NOMO-1 (cell line): ENCODE measurements around the gene DLL3.

Experiments
- DNase-seq, 2 experiments: peaks; one replicate each; lab custom pipeline; 2025; ENCODE audit not compliant: unreplicated experiment in 2 of 2; lab: John Stamatoyannopoulos, UW

Gene DLL3

DNA sequence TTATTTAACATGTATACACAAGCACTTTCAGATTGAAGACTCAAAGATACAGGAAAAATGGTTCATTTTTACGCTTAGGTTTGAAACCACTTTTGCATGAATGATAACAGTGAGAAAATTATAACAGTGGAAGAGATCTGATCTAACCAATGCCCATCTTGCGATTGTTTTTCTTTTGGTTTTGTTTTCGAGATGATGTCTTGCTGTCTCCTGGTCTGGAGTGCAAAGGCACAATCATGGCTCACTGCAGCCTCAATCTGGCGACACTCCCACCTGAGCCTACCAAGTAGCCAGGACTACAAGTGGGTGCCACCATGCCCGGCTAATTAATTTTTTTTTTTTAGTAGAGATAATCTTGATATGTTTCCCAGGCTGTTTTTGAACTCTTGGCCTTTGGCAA lies 51.5 kb downstream of the DLL3 start:
- DNase-seq: no peak

- no peak for DNase-seq
These were observed 54.4 kb downstream of the DLL3 start for GRCh38 chr19:39553082-39553652.

- no peak for DNase-seq
These were observed 56.1 kb downstream of the DLL3 start for GRCh38 chr19:39554701-39555311.

DNA sequence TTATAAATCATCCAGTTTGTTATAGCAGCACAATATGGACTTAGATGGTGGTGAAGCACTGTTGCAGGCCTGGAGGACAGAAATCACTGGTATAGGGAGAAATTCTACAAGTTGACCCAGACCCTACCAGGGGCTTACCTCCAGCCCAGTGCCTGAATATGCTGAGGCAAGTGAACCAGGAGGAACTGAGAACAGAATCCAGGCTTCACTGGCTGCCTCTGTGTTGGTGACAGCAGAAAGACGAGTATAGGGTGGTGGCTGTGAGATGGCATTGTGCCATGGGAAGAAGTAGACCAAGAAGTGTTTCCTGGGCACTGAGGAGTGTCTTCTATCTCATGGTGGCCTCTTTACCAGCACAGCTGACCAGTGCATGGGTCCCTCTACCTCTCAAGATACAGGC lies 57.1 kb downstream of the DLL3 start:
- DNase-seq: no peak
